ENCODE results near the gene EVI2A. TPM values are rescaled to one million over a fixed set of nuclear protein-coding genes. Genes with fewer than 3 reads are reported as not detected.

Gene EVI2A
- total and polyA plus RNA-seq, 2 experiments from 2014 or later, result 1.3 TPM; not detected in 1

DNA sequence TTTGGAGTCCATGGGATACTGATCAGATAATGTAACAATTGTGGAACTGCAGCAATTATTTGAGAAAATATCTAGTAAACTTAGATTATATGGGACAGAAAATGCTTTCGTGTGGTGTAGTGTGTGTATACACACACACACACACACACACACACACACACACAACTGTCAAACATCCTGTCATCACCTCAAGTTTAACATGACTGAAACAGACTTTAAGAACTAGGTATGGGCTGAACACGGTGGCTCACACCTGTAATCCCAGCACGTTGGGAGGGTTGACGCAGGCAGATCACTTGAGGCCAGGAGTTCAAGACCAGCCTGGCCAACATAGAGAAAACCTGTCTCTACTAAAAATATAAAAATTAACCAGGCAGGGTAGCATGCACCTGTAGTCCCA lies 544 bp upstream of the EVI2A start:
- Histone ChIP-seq H3K79me2 (replicated peaks; ENCODE audit: insufficient read depth) (no peaks in the 10 kb centered on the region), H4K20me1 (replicated peaks; ENCODE audit: insufficient read depth) (no peaks in the 10 kb centered on the region), H3K9me2 (ENCODE audit: insufficient read depth) (no peaks in the 10 kb centered on the region), H3F3A (replicated peaks; ENCODE audit: low read depth) (no peaks in the 10 kb centered on the region), H3K4me1 (ENCODE audit: insufficient read depth) (peaks cover 17% of the 10 kb centered on the region; the same call in 1 of the 2 replicates), H3K36me3 (ENCODE audit: insufficient read depth) (no peaks in the 10 kb centered on the region), H3K27me3 (ENCODE audit: insufficient read depth) (no peaks in the 10 kb centered on the region), H2AFZ (no peak overlapping the region), H3K27ac (ENCODE audit: low read depth) (no peak overlapping the region), H3K4me2 (no peak overlapping the region), H3K4me3 (no peak overlapping the region)
- H3K9me3 Mint-ChIP-seq, result no peaks in the 10 kb centered on the region
- no peak overlapping the region for H3K27ac Mint-ChIP-seq
- ATAC-seq (no peak), DNase-seq (ENCODE audit: low spot score) (no peak)
- peaks cover 4% of the 10 kb centered on the region for H3K27me3 Mint-ChIP-seq (ENCODE audit: insufficient read depth, low read depth, poor library complexity)
- TF ChIP-seq ZNF114 (CRISPR knock-in tag; IDR thresholded peaks at IDR 0.05) (no peak), EZH2phosphoT487 (IDR thresholded peaks at IDR 0.05; ENCODE audit: unreplicated experiment) (no peak), JUNB (IDR thresholded peaks at IDR 0.05; ENCODE audit: unreplicated experiment) (no peak), CREB1 (CRISPR knock-in tag; IDR thresholded peaks at IDR 0.05; ENCODE audit: low read depth) (no peak), EZH2 (IDR thresholded peaks at IDR 0.05; ENCODE audit: low read depth, unreplicated experiment) (no peak), ZNF331 (CRISPR knock-in tag; IDR thresholded peaks at IDR 0.05; ENCODE audit: low read depth) (no peak), STAT1 (IDR thresholded peaks at IDR 0.05; ENCODE audit: unreplicated experiment) (no peak), POLR2AphosphoS5 (IDR thresholded peaks at IDR 0.05; ENCODE audit: low read depth) (no peak), NANOG (IDR thresholded peaks at IDR 0.05; ENCODE audit: borderline replicate concordance) (no peak)
- TF ChIP-seq, protein P1, sequence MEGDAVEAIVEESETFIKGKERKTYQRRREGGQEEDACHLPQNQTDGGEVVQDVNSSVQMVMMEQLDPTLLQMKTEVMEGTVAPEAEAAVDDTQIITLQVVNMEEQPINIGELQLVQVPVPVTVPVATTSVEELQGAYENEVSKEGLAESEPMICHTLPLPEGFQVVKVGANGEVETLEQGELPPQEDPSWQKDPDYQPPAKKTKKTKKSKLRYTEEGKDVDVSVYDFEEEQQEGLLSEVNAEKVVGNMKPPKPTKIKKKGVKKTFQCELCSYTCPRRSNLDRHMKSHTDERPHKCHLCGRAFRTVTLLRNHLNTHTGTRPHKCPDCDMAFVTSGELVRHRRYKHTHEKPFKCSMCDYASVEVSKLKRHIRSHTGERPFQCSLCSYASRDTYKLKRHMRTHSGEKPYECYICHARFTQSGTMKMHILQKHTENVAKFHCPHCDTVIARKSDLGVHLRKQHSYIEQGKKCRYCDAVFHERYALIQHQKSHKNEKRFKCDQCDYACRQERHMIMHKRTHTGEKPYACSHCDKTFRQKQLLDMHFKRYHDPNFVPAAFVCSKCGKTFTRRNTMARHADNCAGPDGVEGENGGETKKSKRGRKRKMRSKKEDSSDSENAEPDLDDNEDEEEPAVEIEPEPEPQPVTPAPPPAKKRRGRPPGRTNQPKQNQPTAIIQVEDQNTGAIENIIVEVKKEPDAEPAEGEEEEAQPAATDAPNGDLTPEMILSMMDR (conservative IDR thresholded peaks at IDR 0.05; ENCODE audit: low read depth in 2 of 2), result no peak
- TF ChIP-seq, protein P2, sequence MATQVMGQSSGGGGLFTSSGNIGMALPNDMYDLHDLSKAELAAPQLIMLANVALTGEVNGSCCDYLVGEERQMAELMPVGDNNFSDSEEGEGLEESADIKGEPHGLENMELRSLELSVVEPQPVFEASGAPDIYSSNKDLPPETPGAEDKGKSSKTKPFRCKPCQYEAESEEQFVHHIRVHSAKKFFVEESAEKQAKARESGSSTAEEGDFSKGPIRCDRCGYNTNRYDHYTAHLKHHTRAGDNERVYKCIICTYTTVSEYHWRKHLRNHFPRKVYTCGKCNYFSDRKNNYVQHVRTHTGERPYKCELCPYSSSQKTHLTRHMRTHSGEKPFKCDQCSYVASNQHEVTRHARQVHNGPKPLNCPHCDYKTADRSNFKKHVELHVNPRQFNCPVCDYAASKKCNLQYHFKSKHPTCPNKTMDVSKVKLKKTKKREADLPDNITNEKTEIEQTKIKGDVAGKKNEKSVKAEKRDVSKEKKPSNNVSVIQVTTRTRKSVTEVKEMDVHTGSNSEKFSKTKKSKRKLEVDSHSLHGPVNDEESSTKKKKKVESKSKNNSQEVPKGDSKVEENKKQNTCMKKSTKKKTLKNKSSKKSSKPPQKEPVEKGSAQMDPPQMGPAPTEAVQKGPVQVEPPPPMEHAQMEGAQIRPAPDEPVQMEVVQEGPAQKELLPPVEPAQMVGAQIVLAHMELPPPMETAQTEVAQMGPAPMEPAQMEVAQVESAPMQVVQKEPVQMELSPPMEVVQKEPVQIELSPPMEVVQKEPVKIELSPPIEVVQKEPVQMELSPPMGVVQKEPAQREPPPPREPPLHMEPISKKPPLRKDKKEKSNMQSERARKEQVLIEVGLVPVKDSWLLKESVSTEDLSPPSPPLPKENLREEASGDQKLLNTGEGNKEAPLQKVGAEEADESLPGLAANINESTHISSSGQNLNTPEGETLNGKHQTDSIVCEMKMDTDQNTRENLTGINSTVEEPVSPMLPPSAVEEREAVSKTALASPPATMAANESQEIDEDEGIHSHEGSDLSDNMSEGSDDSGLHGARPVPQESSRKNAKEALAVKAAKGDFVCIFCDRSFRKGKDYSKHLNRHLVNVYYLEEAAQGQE (IDR thresholded peaks at IDR 0.05; ENCODE audit: unreplicated experiment), result no peak
- TF ChIP-seq, protein P3, sequence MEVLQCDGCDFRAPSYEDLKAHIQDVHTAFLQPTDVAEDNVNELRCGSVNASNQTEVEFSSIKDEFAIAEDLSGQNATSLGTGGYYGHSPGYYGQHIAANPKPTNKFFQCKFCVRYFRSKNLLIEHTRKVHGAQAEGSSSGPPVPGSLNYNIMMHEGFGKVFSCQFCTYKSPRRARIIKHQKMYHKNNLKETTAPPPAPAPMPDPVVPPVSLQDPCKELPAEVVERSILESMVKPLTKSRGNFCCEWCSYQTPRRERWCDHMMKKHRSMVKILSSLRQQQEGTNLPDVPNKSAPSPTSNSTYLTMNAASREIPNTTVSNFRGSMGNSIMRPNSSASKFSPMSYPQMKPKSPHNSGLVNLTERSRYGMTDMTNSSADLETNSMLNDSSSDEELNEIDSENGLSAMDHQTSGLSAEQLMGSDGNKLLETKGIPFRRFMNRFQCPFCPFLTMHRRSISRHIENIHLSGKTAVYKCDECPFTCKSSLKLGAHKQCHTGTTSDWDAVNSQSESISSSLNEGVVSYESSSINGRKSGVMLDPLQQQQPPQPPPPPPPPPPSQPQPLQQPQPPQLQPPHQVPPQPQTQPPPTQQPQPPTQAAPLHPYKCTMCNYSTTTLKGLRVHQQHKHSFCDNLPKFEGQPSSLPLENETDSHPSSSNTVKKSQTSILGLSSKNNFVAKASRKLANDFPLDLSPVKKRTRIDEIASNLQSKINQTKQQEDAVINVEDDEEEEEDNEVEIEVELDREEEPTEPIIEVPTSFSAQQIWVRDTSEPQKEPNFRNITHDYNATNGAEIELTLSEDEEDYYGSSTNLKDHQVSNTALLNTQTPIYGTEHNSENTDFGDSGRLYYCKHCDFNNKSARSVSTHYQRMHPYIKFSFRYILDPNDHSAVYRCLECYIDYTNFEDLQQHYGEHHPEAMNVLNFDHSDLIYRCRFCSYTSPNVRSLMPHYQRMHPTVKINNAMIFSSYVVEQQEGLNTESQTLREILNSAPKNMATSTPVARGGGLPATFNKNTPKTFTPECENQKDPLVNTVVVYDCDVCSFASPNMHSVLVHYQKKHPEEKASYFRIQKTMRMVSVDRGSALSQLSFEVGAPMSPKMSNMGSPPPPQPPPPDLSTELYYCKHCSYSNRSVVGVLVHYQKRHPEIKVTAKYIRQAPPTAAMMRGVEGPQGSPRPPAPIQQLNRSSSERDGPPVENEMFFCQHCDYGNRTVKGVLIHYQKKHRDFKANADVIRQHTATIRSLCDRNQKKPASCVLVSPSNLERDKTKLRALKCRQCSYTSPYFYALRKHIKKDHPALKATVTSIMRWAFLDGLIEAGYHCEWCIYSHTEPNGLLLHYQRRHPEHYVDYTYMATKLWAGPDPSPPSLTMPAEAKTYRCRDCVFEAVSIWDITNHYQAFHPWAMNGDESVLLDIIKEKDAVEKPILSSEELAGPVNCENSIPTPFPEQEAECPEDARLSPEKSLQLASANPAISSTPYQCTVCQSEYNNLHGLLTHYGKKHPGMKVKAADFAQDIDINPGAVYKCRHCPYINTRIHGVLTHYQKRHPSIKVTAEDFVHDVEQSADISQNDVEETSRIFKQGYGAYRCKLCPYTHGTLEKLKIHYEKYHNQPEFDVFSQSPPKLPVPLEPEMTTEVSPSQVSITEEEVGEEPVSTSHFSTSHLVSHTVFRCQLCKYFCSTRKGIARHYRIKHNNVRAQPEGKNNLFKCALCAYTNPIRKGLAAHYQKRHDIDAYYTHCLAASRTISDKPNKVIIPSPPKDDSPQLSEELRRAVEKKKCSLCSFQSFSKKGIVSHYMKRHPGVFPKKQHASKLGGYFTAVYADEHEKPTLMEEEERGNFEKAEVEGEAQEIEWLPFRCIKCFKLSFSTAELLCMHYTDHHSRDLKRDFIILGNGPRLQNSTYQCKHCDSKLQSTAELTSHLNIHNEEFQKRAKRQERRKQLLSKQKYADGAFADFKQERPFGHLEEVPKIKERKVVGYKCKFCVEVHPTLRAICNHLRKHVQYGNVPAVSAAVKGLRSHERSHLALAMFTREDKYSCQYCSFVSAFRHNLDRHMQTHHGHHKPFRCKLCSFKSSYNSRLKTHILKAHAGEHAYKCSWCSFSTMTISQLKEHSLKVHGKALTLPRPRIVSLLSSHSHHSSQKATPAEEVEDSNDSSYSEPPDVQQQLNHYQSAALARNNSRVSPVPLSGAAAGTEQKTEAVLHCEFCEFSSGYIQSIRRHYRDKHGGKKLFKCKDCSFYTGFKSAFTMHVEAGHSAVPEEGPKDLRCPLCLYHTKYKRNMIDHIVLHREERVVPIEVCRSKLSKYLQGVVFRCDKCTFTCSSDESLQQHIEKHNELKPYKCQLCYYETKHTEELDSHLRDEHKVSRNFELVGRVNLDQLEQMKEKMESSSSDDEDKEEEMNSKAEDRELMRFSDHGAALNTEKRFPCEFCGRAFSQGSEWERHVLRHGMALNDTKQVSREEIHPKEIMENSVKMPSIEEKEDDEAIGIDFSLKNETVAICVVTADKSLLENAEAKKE (CRISPR knock-in tag; IDR thresholded peaks at IDR 0.05), result no peak
- TF ChIP-seq, protein P4, sequence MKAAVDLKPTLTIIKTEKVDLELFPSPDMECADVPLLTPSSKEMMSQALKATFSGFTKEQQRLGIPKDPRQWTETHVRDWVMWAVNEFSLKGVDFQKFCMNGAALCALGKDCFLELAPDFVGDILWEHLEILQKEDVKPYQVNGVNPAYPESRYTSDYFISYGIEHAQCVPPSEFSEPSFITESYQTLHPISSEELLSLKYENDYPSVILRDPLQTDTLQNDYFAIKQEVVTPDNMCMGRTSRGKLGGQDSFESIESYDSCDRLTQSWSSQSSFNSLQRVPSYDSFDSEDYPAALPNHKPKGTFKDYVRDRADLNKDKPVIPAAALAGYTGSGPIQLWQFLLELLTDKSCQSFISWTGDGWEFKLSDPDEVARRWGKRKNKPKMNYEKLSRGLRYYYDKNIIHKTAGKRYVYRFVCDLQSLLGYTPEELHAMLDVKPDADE (IDR thresholded peaks at IDR 0.05), result no peak
- H3K4me1 Mint-ChIP-seq, result peaks cover 12% of the 10 kb centered on the region; the same call in 2 of the 3 replicates
- no peaks in the 10 kb centered on the region for H3K36me3 Mint-ChIP-seq (ENCODE audit: low read depth)
- H3K4me3 Mint-ChIP-seq, result no peak overlapping the region

Data from GM23338 (cell line).